H7 (cell line): ENCODE measurements around the gene MAML2. TPM values are rescaled to one million over a fixed set of nuclear protein-coding genes. Genes with fewer than 3 reads are reported as not detected.

ENCODE experiments used
- DNase-seq: peaks from one replicate; pipeline ENCODE4 v3.0.0; 2012
- H3K27me3 ChIP-seq: 2 replicates; pipeline ENCODE4 v1.6.0; 2011; ENCODE audit warnings: mild to moderate bottlenecking, low read length; ENCODE audit not compliant: control insufficient read depth, insufficient read depth
- H3K36me3 ChIP-seq: replicated peaks from 2 replicates; pipeline ENCODE4 v1.5.1; 2011; ENCODE audit warnings: low read length; ENCODE audit not compliant: control insufficient read depth, insufficient read depth
- H3K4me3 ChIP-seq: 2 replicates; pipeline ENCODE4 v1.5.1; 2011; ENCODE audit warnings: low read depth, mild to moderate bottlenecking, control low read depth, low read length, moderate library complexity; ENCODE audit not compliant: insufficient read depth
- total RNA-seq: library from RNA; depleted of rRNA; stranded (reverse); fragments of >200 nt; shearing (Covaris generic); gene quantifications from 2 replicates; pipeline ENCODE4 v1.2.3, GENCODE V29; 2014

MAML2 gene
- total RNA-seq, 1 experiment from 2014 or later, result 3.6 TPM

DNA sequence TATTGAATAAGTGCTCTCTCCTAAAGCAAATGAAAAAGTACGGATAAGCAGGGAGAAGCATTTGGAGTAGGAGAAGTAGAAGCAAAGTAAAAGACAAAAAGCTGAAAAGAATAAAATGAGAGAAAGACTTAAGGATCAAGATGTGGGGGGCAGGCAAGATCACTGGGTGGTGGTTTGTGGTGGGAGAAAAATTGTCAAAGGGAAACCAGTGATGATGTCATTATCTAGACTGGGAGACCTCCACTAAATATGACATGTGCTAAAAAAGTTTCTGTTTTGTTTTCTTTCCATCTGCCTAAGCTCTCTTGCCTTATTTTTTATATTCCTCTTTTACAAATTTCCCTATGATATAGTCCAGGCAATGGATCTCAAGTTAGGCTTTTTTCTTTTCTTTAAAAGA lies 14.8 kb upstream of the MAML2 start:
- DNase-seq, result no peak
- Histone ChIP-seq H3K36me3 (peaks cover 1% of the 10 kb centered on the region), H3K27me3 (no peaks in the 10 kb centered on the region), H3K4me3 (no peak overlapping the region)

- Histone ChIP-seq H3K27me3 (no peaks in the 10 kb centered on the region), H3K36me3 (peaks cover 1% of the 10 kb centered on the region), H3K4me3 (no peak overlapping the region)
- no peak for DNase-seq
Observed at GRCh38 chr11:96356848-96357247, 13.9 kb upstream of the MAML2 start.

- no peaks in the 10 kb centered on the region for H3K36me3 ChIP-seq
- H3K27me3 ChIP-seq, result 0 out of 2 replicates have a peak, but pooled peaks cover 4% of the 10 kb centered on the region
- no peak for DNase-seq
- H3K4me3 ChIP-seq, result peak overlapping the region; percentile 70
Observed at GRCh38 chr11:96342014-96342960, 708 bp downstream of the MAML2 start.

GRCh38 chr11:96341211-96342013 lies 1.6 kb downstream of the MAML2 start:
- Histone ChIP-seq H3K4me3 (peak overlapping the region; percentile 70), H3K36me3 (no peaks in the 10 kb centered on the region), H3K27me3 (0 out of 2 replicates have a peak, but pooled peaks cover 4% of the 10 kb centered on the region)
- DNase-seq, result peak; percentile 57

DNA sequence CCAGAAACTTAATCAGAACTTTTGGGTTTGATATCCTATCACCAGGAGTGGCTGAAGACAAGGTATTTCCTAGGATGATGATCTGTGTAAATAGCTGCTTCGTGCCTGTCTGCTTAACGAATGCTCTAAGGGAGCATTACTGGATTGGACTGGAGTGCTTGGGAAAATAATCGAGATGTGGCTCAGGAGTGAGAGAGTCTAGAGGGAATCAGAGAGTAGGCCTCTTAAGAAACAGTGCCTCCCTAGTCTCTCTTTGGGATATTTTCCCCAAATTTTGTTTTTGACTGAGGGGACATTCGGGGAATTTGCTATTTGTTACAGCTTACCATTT lies 2.5 kb downstream of the MAML2 start:
- no peak overlapping the region for H3K4me3 ChIP-seq
- H3K36me3 ChIP-seq, result no peaks in the 10 kb centered on the region
- H3K27me3 ChIP-seq, result 0 out of 2 replicates have a peak, but pooled peaks cover 4% of the 10 kb centered on the region

DNA sequence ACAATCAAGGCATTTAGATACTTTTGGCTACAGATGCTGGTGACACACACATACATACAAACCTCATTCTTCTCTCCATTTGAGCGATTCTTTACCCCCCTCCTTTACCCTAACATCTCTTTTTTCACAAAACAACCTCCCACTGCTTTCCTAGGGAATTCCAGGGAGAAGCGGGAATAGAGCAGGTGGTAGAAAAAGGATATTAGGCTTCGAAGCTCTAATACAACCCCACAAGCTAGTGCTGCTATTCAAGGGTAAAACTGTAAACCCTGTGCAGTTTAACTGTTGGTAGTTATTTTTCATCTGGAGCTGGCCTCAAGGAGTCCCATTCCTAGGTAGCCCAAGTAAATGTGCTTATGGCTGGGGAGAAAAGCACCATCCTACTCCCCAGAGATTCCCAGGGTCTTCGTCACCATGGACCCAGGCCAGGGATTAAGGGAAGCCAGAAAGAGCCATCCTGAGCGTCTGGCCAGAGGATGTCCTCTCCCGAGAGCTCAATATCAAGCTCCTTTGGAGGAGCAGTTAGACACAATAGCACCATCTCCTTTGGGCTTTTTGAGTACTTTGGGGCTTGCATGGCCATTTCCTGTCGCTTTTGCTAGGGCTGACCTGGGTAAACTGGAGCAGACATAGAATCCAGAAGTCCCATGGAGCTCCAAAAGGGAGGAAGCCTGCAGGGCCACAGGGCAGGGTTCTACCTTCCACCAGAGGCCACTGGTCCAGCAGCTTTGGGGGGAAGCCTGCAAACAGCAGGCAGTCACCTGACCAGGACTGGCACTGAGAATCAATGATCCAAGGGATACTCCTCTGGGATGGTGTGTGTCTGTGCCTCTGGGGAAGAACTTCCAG lies 3.1 kb downstream of the MAML2 start:
- Histone ChIP-seq H3K4me3 (no peak overlapping the region), H3K27me3 (0 out of 2 replicates have a peak, but pooled peaks cover 4% of the 10 kb centered on the region), H3K36me3 (no peaks in the 10 kb centered on the region)
- DNase-seq, result no peak

More for the DNA sequence above, 2.5 kb downstream of the MAML2 start:
- no peak for DNase-seq

GRCh38 chr11:96338910-96339705 lies 3.9 kb downstream of the MAML2 start:
- Histone ChIP-seq H3K27me3 (0 out of 2 replicates have a peak, but pooled peaks cover 4% of the 10 kb centered on the region), H3K4me3 (no peak overlapping the region), H3K36me3 (no peaks in the 10 kb centered on the region)
- no peak for DNase-seq

DNA sequence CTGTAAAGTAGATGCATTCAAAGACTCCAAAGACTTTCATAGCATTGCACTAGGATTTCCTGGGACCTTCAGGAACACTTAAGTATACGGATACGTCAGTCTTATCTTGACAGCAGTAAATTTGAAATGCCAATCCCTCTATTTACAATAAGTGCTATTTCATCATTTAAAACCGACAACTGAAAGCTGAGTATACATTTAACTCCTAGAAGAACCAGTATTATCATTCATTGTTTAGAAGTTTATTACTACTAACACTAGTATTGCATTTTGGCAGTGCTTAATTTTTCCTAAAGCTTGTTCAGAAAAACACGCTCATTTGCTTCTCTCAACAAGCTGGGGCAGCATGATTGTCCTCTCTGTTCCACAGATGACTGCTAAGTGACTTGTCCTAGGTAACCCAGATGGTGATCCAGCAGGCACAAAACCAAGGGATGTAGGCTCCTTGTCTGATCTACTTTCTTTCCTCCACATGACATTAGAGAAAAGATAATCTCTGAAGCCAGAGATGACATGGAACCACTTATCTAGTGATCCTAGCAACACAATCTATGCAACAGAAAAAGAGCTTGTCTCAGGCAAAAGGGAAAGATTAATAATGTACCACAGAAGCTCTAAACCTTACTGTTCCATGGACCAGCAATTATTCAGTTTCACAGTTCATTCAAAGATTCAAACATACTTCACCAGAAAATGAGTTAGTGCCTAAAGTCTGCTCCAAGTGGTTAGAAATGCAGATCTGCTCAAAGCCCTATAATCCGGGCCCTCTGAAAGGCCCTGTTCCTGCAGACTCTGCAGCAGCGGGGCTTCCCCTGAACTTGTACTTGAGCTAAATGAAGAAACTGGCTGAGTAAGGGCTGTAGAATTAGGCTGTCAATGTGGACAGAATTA lies 5.2 kb downstream of the MAML2 start:
- Histone ChIP-seq H3K36me3 (no peaks in the 10 kb centered on the region), H3K27me3 (0 out of 2 replicates have a peak, but pooled peaks cover 4% of the 10 kb centered on the region), H3K4me3 (no peak overlapping the region)
- no peak for DNase-seq

- Histone ChIP-seq H3K27me3 (no peaks in the 10 kb centered on the region), H3K36me3 (no peaks in the 10 kb centered on the region), H3K4me3 (no peak overlapping the region)
- DNase-seq, result no peak
Observed at GRCh38 chr11:96335388-96335787, 7.6 kb downstream of the MAML2 start.

GRCh38 chr11:96334219-96334618 lies 8.8 kb downstream of the MAML2 start:
- Histone ChIP-seq H3K36me3 (no peaks in the 10 kb centered on the region), H3K27me3 (no peaks in the 10 kb centered on the region), H3K4me3 (no peak overlapping the region)
- DNase-seq, result no peak

DNA sequence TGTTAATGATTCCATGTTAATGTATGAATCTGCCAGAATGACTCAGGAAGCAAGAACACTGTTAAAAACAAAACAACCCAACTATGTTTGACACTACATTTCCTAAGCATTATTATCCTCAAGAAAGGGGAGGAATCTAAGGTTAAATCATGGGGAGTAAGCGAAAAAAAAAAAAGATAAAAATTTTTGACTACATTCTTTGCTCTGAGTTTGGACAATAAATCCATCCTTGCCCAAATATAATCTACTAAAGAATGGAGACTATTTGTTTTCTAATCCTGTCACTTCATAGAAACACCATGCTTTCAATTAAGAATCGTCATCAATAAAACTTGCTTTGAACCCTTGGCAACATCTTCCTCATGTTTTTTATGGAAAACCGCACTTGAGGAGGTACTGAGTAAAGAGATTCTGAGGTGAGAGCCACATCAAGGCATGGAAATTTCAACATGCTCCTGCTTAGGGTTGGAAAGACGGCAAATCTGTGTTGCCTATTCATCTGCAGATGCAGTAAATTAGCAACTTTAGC lies 9.7 kb downstream of the MAML2 start:
- no peak overlapping the region for H3K4me3 ChIP-seq
- no peak for DNase-seq
- H3K36me3 ChIP-seq, result no peaks in the 10 kb centered on the region
- no peaks in the 10 kb centered on the region for H3K27me3 ChIP-seq

GRCh38 chr11:96332126-96332771 lies 10.7 kb downstream of the MAML2 start:
- H3K27me3 ChIP-seq, result no peaks in the 10 kb centered on the region
- H3K4me3 ChIP-seq, result no peak overlapping the region
- no peak for DNase-seq
- no peaks in the 10 kb centered on the region for H3K36me3 ChIP-seq
